Motor neuron (in vitro differentiated cells): ENCODE measurements around the gene PPP2R5A. TPM values are rescaled to one million over a fixed set of nuclear protein-coding genes. Genes with fewer than 3 reads are reported as not detected.
"Not testable (repeated sequence)": the region's sequence is repeated elsewhere in the genome, so short reads cannot be mapped to it uniquely, and the experiment has no call there.

Source experiments
- ATAC-seq, 8 experiments: fragments of 200-7000 bp; cut with Tn5 transposase; replicated peaks in 6 of 8; 2 replicates each; pipeline ENCODE4 v1.8.0; 2021; ENCODE audit warnings: mild to moderate bottlenecking in 8 of 8, moderate library complexity in 8 of 8
- H3K27ac ChIP-seq, 2 donors: fragments of 250-450 bp; sonication (Bioruptor Pico); 2 replicates each; pipeline ENCODE4 v1.9.0; 2021; ENCODE audit warnings: antibody characterized with exemption in 2 of 2, mild to moderate bottlenecking in 2 of 2, moderate library complexity in 1 of 2
- H3K4me1 ChIP-seq, 2 donors: fragments of 250-450 bp; sonication (Bioruptor Pico); replicated peaks in 1 of 2; 2 replicates each; pipeline ENCODE4 v1.6.1; 2021; ENCODE audit warnings: antibody characterized with exemption in 2 of 2, mild to moderate bottlenecking in 2 of 2, moderate library complexity in 1 of 2
- H3K4me3 ChIP-seq, 5 donors: fragments of 250-450 bp; sonication (Bioruptor Pico); 2 replicates each; pipeline ENCODE4 v1.9.0; 2021; ENCODE audit warnings: antibody characterized with exemption in 5 of 5, mild to moderate bottlenecking in 5 of 5, moderate library complexity in 4 of 5
- WGBS, 10 experiments: fragments of 450-650 bp; shearing (Covaris generic); methylation state at CpG; one replicate each; pipeline ENCODE4 v1.0.0; 2022; 5-methylcytosine and 5-hydroxymethylcytosine counted together
- in situ Hi-C, 9 experiments: fragments of 400-800 bp; cut with MboI; loops; one replicate each; pipeline ENCODE4 v1.15.0; 2021; ENCODE audit warnings: low sequenced_read_pairs in 9 of 9, low pct_unique_long_range_greater_than_20kb in 2 of 9; ENCODE audit not compliant: unreplicated experiment in 9 of 9
- total RNA-seq, 8 experiments: library from RNA; unstranded; fragments of 300-600 nt; gene quantifications; 2 replicates each; pipeline versions ENCODE4 v1.2.3 to v1.2.4, GENCODE V29; 2022

PPP2R5A gene
- total RNA-seq, 8 experiments from 2014 or later: 6.3 to 14.6 (median 10.1) TPM

- peak; percentile 69 to 88 (median 86) for ATAC-seq
- no peak overlapping the region for H3K4me3 ChIP-seq
- peaks cover 4 to 15% of the 10 kb centered on the region in 2 donors for H3K4me1 ChIP-seq
- 6 to 100% (median 57%) methylated on average over 1 to 6 of the region's 6 CpGs for WGBS, 10 experiments
- no peak overlapping the region for H3K27ac ChIP-seq
- in situ Hi-C loops: loop anchor here in 1 of 9 experiments (25.0 kb wide), 1 partner anchor 229 kb away; no protein-coding TSS in a partner anchor
Measured at GRCh38 chr1:212291505-212292134, 6.4 kb downstream of the PPP2R5A start.

DNA sequence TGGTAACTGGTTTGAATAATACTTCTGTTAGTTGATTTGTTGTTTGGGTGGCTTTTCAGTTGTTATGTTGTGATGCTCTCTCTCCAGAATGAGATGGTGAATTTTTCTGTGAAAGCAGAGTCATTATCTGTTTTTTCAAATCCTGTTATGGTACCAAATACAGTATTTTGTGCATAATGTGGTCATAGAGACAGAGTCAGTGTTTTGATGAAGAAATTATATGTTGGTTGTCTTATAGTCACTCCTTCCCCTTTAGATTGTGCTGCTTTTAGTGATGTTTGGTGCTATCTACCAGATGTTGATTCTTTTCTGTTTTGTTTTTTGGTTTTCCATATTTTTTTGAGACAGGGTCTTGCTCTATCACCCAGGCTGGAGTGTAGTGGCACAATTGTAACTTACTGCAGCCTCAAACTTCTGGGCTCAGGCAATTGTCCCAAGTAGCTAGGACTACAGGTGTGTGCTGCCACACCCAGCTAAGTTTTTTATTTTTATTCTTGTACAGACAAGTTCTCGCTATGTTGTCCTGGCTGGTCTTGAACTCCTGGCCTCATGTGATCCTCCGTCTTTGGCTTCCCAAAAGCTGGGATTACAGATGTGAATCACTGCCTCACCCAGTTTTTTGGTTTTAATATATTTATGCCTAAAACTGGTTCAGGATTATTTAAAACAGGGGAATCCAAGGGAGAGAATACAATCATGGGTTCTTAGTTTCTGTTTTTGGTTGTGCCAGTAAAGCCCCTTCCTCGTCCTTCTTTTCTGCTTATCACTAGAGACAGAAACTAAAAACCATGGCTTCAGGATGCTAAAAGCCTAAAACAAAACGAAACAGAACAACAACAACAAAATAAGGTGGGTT, 7.3 kb downstream of the PPP2R5A start:
- Histone ChIP-seq H3K4me3 (no peak overlapping the region), H3K27ac (no peak overlapping the region), H3K4me1 (peaks cover 4 to 7% of the 10 kb centered on the region in 2 donors)
- 37 to 100% (median 85%) methylated on average over 2 to 4 of the region's 4 CpGs; no CpG with 5 or more reads in 2 of the 10 experiments for WGBS, 10 experiments
- no peak for ATAC-seq
- in situ Hi-C loops: loop anchor here in 1 of 9 experiments (25.0 kb wide), 1 partner anchor 230 kb away; no protein-coding TSS in a partner anchor

- peak in 2 of 8 experiments; percentile 50 to 76 for ATAC-seq
- Histone ChIP-seq H3K27ac (no peak overlapping the region), H3K4me1 (peaks cover 4 to 7% of the 10 kb centered on the region in 2 donors), H3K4me3 (no peak overlapping the region)
- WGBS, 10 experiments: 33 to 100% (median 71%) methylated on average over 1 of the region's 1 CpG; no CpG with 5 or more reads in 4 of the 10 experiments
- in situ Hi-C loops: loop anchor here in 1 of 9 experiments (25.0 kb wide), 1 partner anchor 231 kb away; no protein-coding TSS in a partner anchor
Measured at GRCh38 chr1:212293579-212293978, 8.4 kb downstream of the PPP2R5A start.

GRCh38 chr1:212294983-212295382, 9.8 kb downstream of the PPP2R5A start:
- WGBS, 10 experiments: 81 to 100% (median 98%) methylated on average over 1 to 3 of the region's 3 CpGs
- Histone ChIP-seq H3K27ac (no peak overlapping the region), H3K4me1 (peaks cover 4 to 7% of the 10 kb centered on the region in 2 donors), H3K4me3 (no peak overlapping the region)
- ATAC-seq: no peak
- in situ Hi-C loops: loop anchor here in 1 of 9 experiments (25.0 kb wide), 1 partner anchor 233 kb away; no protein-coding TSS in a partner anchor

DNA sequence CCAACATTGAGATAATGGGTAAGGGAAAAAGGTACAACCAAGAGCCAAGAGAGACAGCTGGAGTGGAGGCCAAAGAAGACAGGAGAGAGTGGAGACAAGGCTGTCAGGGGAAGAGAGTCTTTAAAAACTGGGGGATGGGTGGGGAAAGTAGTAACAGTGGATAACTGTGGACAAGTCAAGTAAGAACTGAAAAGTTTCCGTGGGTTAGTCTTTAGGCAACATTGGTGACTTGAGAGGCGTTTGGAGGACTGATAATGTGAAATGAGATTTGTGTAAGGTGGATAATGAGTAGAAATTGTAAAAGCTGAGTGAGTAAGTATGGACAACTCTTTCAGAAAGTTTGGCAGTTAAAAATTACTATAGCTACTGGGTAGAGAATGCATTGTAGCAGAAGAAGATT, 10.4 kb downstream of the PPP2R5A start:
- in situ Hi-C loops: loop anchor here in 1 of 9 experiments (25.0 kb wide), 1 partner anchor 233 kb away; no protein-coding TSS in a partner anchor
- Histone ChIP-seq H3K27ac (no peak overlapping the region), H3K4me3 (no peak overlapping the region), H3K4me1 (peaks cover 4 to 7% of the 10 kb centered on the region in 2 donors)
- WGBS, 10 experiments: 92 to 100% (median 100%) methylated on average over 1 to 2 of the region's 2 CpGs; no CpG with 5 or more reads in 2 of the 10 experiments
- ATAC-seq: no peak

- 79 to 100% (median 100%) methylated on average over 1 to 6 of the region's 6 CpGs; no CpG with 5 or more reads in 1 of the 10 experiments for WGBS, 10 experiments
- in situ Hi-C loops: loop anchor here in 1 of 9 experiments (25.0 kb wide), 1 partner anchor 235 kb away; no protein-coding TSS in a partner anchor
- Histone ChIP-seq H3K4me1 (no peaks in the 10 kb centered on the region), H3K27ac (no peak overlapping the region), H3K4me3 (no peak overlapping the region)
- ATAC-seq: no peak
Measured at GRCh38 chr1:212297338-212297737, 12.1 kb downstream of the PPP2R5A start.

DNA sequence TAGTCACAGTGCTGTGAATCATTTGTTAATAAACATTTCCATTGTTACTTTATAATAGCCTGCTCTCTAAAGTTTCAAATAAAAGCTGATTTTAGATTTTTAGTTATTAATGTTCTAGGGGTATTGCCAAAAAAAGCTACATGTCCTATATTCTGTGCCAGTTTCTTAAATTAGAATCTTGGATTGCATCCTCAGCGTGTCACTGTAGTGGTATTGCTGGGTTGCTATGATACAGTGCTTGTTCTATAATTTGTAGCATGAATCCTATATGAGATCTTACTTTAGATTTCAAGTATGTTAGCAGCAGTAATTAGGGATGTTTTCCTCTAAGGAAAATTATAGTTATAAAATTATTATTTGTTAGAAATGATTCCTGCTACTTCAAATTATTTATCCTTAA, 16.4 kb downstream of the PPP2R5A start:
- ATAC-seq: no peak
- Histone ChIP-seq H3K4me1 (no peaks in the 10 kb centered on the region), H3K4me3 (no peak overlapping the region), H3K27ac (no peak overlapping the region)
- 0 to 100% (median 100%) methylated on average over 1 of the region's 1 CpG for WGBS, 10 experiments
- in situ Hi-C loops: no loop called here

- no peaks in the 10 kb centered on the region for H3K4me1 ChIP-seq
- no peak overlapping the region for H3K27ac ChIP-seq
- peak in 2 of 8 experiments; percentile 33 to 68 for ATAC-seq
- WGBS, 10 experiments: 18 to 100% (median 89%) methylated on average over 1 to 6 of the region's 6 CpGs
- no peak overlapping the region for H3K4me3 ChIP-seq
- in situ Hi-C loops: no loop called here
Measured at GRCh38 chr1:212302745-212303383, 17.7 kb downstream of the PPP2R5A start.

GRCh38 chr1:212305342-212305741, 20.1 kb downstream of the PPP2R5A start:
- no peak for ATAC-seq
- no peak overlapping the region for H3K4me3 ChIP-seq
- no peak overlapping the region for H3K27ac ChIP-seq
- in situ Hi-C loops: no loop called here
- no peaks in the 10 kb centered on the region for H3K4me1 ChIP-seq

DNA sequence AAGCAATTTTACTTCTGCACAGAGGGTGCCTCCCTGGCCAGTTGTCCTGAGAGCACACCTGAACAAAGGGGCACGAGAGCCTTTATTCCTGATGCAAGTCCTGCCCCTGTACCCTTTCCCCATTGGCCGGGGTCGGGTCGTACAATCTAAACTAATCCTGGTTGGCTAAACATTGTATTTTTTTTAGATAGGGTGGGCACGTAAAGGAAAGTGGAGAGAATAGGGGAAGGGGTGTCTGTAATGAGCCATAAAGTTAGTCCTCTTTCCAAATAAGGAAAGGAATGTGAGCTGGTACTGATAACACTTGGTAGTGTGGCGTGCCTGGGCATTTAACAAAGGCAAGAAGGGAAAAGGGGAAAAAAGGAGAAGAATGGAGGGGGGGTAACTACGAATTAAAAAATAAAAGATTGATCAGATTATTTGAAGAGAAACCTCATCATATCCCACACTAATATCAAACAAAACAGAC, 20.8 kb downstream of the PPP2R5A start:
- H3K27ac ChIP-seq, in situ Hi-C loops, H3K4me1 ChIP-seq, ATAC-seq, H3K4me3 ChIP-seq: not testable (repeated sequence)
- 67 to 100% (median 93%) methylated on average over 3 to 7 of the region's 7 CpGs; no CpG with 5 or more reads in 1 of the 10 experiments for WGBS, 10 experiments

DNA sequence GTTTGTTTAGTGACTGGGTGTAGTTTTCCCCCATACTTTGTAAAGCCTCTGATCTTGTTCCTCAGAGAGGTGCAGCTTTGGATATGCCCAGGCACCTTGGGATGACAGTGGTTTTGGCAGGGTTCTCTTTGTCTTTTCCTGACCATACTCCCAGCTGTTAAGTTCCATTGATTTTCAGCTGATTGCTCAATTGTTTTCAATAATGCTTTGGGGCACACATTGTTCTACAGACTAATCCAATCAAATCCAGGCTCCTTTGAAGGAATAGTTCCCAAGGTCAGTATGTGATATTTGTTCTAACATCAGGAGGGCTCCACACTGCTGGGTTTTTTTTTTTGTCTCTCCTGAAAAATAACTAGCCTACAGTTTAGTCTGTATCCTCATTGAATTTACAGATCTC, 24.8 kb downstream of the PPP2R5A start:
- Histone ChIP-seq H3K4me1 (no peaks in the 10 kb centered on the region), H3K4me3 (no peak overlapping the region), H3K27ac (no peak overlapping the region)
- ATAC-seq: no peak
- in situ Hi-C loops: no loop called here

DNA sequence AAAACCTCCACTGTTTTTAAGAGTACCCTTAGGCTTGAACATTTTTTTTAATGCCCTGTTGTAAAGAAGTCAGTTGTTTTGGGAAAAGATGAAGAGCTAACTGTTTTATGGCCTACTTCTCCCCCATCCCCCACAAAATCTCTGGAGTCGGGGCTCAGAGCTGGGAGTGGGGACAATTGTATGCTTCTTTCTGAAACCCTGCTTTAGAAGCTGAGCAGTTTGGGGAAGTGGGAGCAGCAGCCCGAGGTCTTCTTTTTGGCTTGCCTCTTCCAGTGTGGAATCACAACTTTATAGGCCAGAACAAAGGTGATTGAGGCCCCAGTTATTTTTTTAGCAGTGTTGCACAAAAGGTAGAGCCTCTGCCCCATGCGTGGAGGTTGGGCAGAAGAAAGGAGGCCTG, 25.2 kb downstream of the PPP2R5A start:
- in situ Hi-C loops: no loop called here
- Histone ChIP-seq H3K4me3 (no peak overlapping the region), H3K27ac (no peak overlapping the region), H3K4me1 (no peaks in the 10 kb centered on the region)
- ATAC-seq: no peak
- 40 to 100% (median 71%) methylated on average over 1 to 3 of the region's 3 CpGs; no CpG with 5 or more reads in 2 of the 10 experiments for WGBS, 10 experiments
